Measurements from ENCODE around the gene IFT74.

GRCh38 chr9:27042476-27042875 is 86.3 kb downstream of the IFT74 start:
- TF ChIP-seq CTCF (IDR thresholded peaks at IDR 0.05) = no peak
- no peak for TF ChIP-seq POLR2AphosphoS5 (IDR thresholded peaks at IDR 0.05; ENCODE audit: insufficient read depth in 1 of 2, low read depth in 1 of 2)

Measured in vagina (tissue), 2 donors.